ENCODE results near the gene OR51M1.
"Not testable (repeated sequence)": the region's sequence is repeated elsewhere in the genome, so short reads cannot be mapped to it uniquely, and the experiment has no call there.

Gene OR51M1

GRCh38 chr11:5383576-5383975 is at the start of gene OR51M1:
OR51M1 (plus strand) TSS chr11:5383812; CDS start chr11:5389399, 5,587 bp downstream.
- no peak for DNase-seq

GRCh38 chr11:5335170-5335569 is 48.4 kb upstream of the OR51M1 start:
- no peak for DNase-seq

GRCh38 chr11:5336331-5336730 is 47.3 kb upstream of the OR51M1 start:
- no peak for DNase-seq

GRCh38 chr11:5337253-5337652 is 46.4 kb upstream of the OR51M1 start:
- not testable (repeated sequence) for DNase-seq

GRCh38 chr11:5339771-5340322 is 43.8 kb upstream of the OR51M1 start:
- DNase-seq, result no peak

- DNase-seq, result no peak
These were observed 39.9 kb upstream of the OR51M1 start, which contains the start of gene OR51B5 for GRCh38 chr11:5343474-5344335. OR51B5 (minus strand) TSS chr11:5343524; CDS start chr11:5343524, 0 bp downstream.

GRCh38 chr11:5345831-5346230 is 37.8 kb upstream of the OR51M1 start:
- DNase-seq, result no peak

GRCh38 chr11:5348551-5349194 is 34.9 kb upstream of the OR51M1 start:
- no peak for DNase-seq

GRCh38 chr11:5349550-5349949 is 34.1 kb upstream of the OR51M1 start:
- no peak for DNase-seq

GRCh38 chr11:5351208-5351607 is 32.4 kb upstream of the OR51M1 start, which contains the start of gene OR51B6:
OR51B6 (plus strand) TSS chr11:5351508; CDS start chr11:5351508, 0 bp downstream.
- no peak for DNase-seq

GRCh38 chr11:5356031-5356430 is 27.6 kb upstream of the OR51M1 start:
- DNase-seq, result not testable (repeated sequence)

GRCh38 chr11:5362017-5362625 is 21.5 kb upstream of the OR51M1 start:
- no peak for DNase-seq

- DNase-seq, result no peak
These were observed 19.9 kb upstream of the OR51M1 start for GRCh38 chr11:5363679-5364078.

GRCh38 chr11:5364214-5364613 is 19.4 kb upstream of the OR51M1 start:
- DNase-seq, result no peak

GRCh38 chr11:5366365-5366764 is 17.2 kb upstream of the OR51M1 start:
- DNase-seq, result not testable (repeated sequence)

GRCh38 chr11:5366856-5367255 is 16.8 kb upstream of the OR51M1 start:
- DNase-seq, result no peak

- DNase-seq, result no peak
These were observed 16.1 kb upstream of the OR51M1 start for GRCh38 chr11:5367448-5368074.

GRCh38 chr11:5368502-5369043 is 15.0 kb upstream of the OR51M1 start:
- no peak for DNase-seq

- no peak for DNase-seq
These were observed 13.8 kb upstream of the OR51M1 start for GRCh38 chr11:5369789-5370188.

- DNase-seq, result peak in 1 of 2 donors; percentile 1
These were observed 2.8 kb upstream of the OR51M1 start for GRCh38 chr11:5380740-5381342.

GRCh38 chr11:5384335-5384734 is 723 bp downstream of the OR51M1 start:
- no peak for DNase-seq

- no peak for DNase-seq
These were observed 6.6 kb downstream of the OR51M1 start for GRCh38 chr11:5390210-5390609.
